Measurements from ENCODE around the gene CAND2.
A peak's percentile ranks its signal among the peaks of the same experiment; 100 is the strongest.

The CAND2 gene

GRCh38 chr3:12807601-12808359, 11.3 kb downstream of the CAND2 start:
- no peak for DNase-seq (ENCODE audit: low spot score)

- no peak for DNase-seq (ENCODE audit: low spot score)
These were observed 12.1 kb downstream of the CAND2 start for GRCh38 chr3:12808587-12808986.

- no peak for DNase-seq (ENCODE audit: low spot score)
These were observed 12.5 kb downstream of the CAND2 start for GRCh38 chr3:12809001-12809400.

DNA sequence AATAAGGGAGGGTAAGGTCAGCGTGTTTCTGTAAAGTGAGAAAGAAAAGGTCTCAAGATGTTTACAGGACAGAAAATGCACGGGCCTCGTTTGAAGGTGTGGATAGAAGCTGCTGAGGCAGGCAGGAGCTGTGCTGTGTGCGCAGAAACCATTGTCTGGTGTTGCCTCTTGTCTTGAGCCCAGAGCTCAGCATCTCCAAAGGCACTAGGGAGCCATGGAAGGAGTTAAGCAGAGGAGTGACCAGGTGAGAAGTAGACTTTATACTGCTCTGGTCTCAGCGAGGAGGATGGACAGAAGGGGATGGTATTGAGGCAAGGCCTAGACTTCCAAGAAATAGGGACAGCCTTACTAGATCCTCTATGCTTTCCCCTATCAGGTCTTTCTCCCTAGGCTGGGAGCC, 13.0 kb downstream of the CAND2 start:
- no peak for DNase-seq (ENCODE audit: low spot score)

DNA sequence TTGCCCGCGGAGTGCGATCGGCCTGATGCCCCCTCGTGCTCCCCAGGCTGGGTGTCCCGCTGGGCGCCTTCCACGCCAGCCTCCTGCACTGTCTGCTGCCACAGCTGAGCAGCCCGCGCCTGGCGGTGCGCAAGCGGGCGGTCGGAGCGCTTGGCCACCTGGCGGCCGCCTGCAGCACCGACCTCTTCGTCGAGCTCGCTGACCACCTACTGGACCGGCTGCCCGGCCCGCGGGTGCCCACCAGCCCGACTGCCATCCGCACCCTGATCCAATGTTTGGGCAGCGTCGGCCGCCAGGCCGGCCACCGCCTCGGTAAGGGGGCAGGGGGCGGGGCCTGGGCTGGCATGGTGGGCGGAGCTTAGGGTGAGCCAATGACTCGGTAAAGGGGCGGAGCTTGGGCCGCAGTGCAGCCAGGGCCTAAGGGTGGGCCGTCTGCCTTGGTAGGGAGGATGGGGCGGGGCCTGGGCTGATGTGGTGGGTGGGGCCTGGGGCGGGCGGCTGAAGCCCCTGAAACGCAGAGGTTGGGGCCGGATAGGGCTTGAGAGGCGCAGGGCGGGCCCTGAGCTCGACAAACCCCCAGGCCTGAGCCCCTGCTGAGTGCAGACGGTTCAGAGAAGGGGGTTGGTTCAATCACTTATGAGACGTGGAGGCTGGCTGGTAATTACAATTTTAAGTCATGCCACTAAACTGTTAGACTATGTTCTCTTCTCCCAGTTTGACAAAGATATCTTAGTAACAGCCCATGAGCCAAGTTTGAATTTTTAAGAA, 13.7 kb downstream of the CAND2 start:
- peak; percentile 89 for DNase-seq (ENCODE audit: low spot score)

- DNase-seq (ENCODE audit: low spot score): no peak
These were observed 14.5 kb downstream of the CAND2 start for GRCh38 chr3:12810961-12811360.

DNA sequence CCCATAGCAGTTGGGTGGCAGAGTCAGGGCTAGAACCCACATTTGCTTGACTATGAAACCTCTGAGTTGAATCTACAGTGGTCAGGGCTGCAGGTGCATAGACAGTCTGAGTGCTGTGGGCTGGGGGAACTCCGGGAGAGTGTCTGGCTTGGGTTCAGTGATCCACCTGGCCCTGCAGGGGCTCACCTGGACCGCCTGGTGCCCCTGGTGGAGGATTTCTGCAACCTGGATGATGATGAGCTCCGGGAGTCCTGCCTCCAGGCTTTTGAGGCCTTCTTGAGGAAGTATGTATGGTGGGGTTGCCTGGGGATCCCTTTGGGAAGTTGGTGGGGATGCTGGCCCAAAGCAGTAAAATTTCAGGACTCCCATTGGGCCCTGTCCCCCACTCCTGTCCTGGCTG, 16.3 kb downstream of the CAND2 start:
- DNase-seq (ENCODE audit: low spot score): no peak

GRCh38 chr3:12813967-12814366, 17.5 kb downstream of the CAND2 start:
- DNase-seq (ENCODE audit: low spot score): no peak

DNA sequence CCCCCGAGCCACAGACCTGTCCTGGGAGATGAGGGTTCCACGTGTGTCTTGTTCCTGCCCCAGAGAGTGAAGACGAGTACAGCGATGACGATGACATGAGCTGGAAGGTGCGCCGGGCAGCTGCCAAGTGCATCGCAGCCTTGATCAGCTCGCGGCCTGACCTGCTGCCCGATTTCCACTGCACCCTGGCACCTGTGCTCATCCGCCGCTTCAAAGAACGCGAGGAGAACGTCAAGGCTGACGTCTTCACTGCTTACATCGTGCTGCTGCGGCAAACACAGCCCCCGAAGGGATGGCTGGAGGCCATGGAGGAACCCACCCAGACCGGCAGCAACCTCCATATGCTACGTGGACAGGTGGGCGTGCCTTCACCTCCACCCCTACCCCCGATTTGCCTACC, 18.6 kb downstream of the CAND2 start:
- no peak for DNase-seq (ENCODE audit: low spot score)

DNA sequence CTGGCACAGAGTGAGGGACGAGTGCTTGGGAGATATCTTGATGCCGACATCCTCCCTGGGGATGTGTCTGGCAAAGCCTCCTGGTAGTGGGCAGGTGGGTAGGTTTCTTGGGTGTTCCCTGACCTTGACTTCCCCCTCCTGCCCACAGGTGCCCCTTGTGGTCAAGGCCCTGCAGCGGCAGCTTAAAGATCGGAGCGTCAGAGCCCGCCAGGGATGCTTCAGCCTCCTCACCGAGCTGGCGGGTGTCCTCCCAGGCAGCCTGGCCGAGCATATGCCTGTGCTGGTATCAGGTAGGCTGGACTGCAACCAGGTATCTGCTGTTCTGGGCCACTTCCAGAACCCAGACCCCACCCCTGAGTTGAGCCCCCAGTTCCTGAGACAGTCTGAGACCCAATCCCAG, 19.2 kb downstream of the CAND2 start:
- no peak for DNase-seq (ENCODE audit: low spot score)

GRCh38 chr3:12816521-12817342, 20.3 kb downstream of the CAND2 start:
- DNase-seq (ENCODE audit: low spot score): no peak

DNA sequence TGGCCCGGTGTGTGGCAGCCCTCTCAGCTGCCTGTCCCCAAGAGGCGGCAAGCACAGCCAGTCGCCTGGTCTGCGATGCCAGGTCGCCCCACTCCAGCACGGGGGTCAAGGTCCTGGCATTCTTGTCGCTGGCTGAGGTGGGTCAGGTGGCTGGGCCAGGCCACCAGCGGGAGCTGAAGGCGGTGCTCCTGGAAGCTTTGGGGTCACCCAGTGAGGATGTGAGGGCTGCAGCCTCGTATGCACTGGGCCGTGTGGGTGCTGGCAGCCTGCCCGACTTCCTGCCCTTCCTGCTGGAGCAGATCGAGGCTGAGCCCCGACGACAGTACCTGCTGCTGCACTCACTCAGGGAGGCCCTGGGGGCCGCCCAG, 20.8 kb downstream of the CAND2 start:
- DNase-seq (ENCODE audit: low spot score): no peak

GRCh38 chr3:12818273-12818672, 21.8 kb downstream of the CAND2 start:
- no peak for DNase-seq (ENCODE audit: low spot score)

GRCh38 chr3:12818773-12819172, 22.3 kb downstream of the CAND2 start:
- no peak for DNase-seq (ENCODE audit: low spot score)

- DNase-seq (ENCODE audit: low spot score): peak; percentile 71
These were observed 26.4 kb downstream of the CAND2 start for GRCh38 chr3:12822725-12823373.

DNA sequence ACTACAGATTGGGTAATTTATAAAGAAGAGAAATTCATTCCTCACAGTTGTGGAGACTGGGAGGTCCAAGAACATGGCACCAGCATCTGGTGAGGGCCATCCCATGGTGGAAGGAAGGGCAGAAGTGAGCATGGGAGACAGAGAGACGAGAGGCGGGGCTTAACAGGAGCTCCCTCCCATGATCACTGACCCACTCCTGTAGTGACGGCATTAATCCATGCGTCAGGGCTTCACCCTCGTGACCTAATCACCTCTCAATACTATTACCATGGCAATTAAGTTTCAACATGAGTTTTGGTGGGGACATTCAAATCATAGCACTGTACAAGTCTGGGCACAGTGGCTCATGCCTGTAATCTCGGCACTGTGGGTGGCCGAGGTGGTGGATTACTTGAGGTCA, 27.8 kb downstream of the CAND2 start:
- DNase-seq (ENCODE audit: low spot score): no peak

DNA sequence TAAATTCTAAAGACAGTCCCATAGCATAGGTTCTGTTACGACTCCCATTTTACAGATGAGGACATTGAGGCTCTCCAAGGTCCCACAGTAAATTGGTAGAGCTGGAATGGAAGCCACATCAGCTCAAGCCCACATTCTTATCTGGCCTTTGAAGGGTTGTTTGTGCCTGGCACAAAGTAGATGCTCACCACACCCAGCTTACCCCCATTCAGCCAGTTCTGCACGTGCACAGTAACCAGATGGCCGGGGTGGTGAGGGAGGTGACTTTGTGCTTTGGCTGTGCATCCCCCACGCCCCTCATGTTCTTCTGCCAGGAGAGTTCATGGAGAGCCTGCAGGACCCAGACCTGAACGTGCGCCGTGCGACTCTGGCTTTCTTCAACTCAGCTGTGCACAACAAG, 28.7 kb downstream of the CAND2 start:
- no peak for DNase-seq (ENCODE audit: low spot score)

GRCh38 chr3:12828751-12829150, 32.3 kb downstream of the CAND2 start:
- no peak for DNase-seq (ENCODE audit: low spot score)

DNA sequence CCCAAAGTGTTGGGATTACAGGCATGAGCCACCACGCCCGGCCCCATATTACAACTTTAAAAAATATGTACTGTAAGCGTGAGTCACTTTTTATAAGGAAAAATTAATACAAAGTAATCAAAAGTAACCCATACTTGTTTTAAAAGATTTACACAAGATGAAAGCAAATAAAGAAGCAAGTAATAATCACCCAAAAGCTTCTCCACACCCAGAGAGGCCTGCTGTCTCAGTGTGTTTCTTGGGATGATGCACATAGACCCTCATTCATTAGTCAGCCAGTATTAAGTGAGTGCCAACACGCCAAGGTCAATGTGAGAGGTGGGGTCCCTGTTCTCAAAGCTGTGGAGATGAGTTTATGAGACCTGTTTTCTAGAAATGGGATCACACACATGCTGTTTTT, 32.9 kb downstream of the CAND2 start:
- no peak for DNase-seq (ENCODE audit: low spot score)

- DNase-seq (ENCODE audit: low spot score): no peak
These were observed 33.7 kb downstream of the CAND2 start for GRCh38 chr3:12829886-12830784.

DNA sequence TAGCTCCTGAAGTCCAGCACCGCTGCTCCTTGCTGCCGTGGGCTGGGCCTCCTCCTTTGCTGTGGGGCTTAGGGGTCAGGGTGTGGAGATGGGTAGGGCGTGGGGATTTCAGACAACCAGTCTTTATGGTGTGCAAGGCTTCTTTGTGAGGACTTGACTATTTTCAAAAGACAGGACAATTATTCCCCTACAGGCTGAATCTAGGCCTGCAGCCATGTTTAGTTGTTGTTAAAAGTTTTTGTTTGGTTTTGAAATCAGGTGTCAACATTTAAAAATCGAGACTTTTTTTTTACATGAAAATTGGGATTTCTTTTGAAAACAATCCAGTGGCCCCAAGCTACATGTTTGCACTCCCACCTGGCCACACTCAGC, 34.3 kb downstream of the CAND2 start:
- DNase-seq (ENCODE audit: low spot score): no peak
